Fibroblast of lung (primary cell): ENCODE data around the gene CLEC17A. TPM values are rescaled to one million over a fixed set of nuclear protein-coding genes. Genes with fewer than 3 reads are reported as not detected.

Source experiments
- DNase-seq, 2 donors: peaks; one replicate each; pipeline versions ENCODE4 v3.0.0 to v3.0.0-alpha.2; 2010; ENCODE audit warnings: low read depth in 2 of 2
- H2AFZ ChIP-seq: 2 replicates; pipeline ENCODE4 v1.5.1; 2012; ENCODE audit warnings: low read length, control low read depth, inconsistent platforms
- H3K27ac ChIP-seq: 2 replicates; pipeline ENCODE4 v1.5.1; 2011; ENCODE audit warnings: low read length, control low read depth; ENCODE audit not compliant: insufficient read depth
- H3K27me3 ChIP-seq: 2 replicates; pipeline ENCODE4 v1.5.1; 2011; ENCODE audit warnings: mild to moderate bottlenecking, low read length; ENCODE audit not compliant: control insufficient read depth, insufficient read depth
- H3K36me3 ChIP-seq: 2 replicates; pipeline ENCODE4 v1.5.1; 2011; ENCODE audit warnings: low read length; ENCODE audit not compliant: control insufficient read depth, insufficient read depth
- H3K4me1 ChIP-seq: 2 replicates; pipeline ENCODE4 v1.5.1; 2011; ENCODE audit warnings: low read length; ENCODE audit not compliant: control insufficient read depth, insufficient read depth; ENCODE audit errors: extremely low read depth
- H3K4me2 ChIP-seq: 2 replicates; pipeline ENCODE4 v1.5.1; 2011; ENCODE audit warnings: low read length, control low read depth; ENCODE audit not compliant: insufficient read depth; ENCODE audit errors: extremely low read depth
- H3K4me3 ChIP-seq, 4 experiments: fragments of 200-600 bp in 1 of 4; sonication (generic) in 1 of 4; replicated peaks in 1 of 4; 2 replicates each; pipeline ENCODE4 v1.5.1; 2011 to 2016; ENCODE audit warnings: low read length in 4 of 4, low read depth in 3 of 4, mild to moderate bottlenecking in 3 of 4, control low read depth in 2 of 4, inconsistent platforms in 1 of 4, mixed read lengths in 1 of 4; ENCODE audit not compliant: insufficient read depth in 1 of 4; ENCODE audit errors: control extremely low read depth in 1 of 4
- H3K79me2 ChIP-seq: 2 replicates; pipeline ENCODE4 v1.5.1; 2012; ENCODE audit warnings: mild to moderate bottlenecking, low read length, inconsistent platforms; ENCODE audit not compliant: control insufficient read depth, insufficient read depth
- H3K9ac ChIP-seq: 2 replicates; pipeline ENCODE4 v1.5.1; 2011; ENCODE audit warnings: mild to moderate bottlenecking, low read length, control low read depth; ENCODE audit not compliant: insufficient read depth
- H3K9me3 ChIP-seq: 2 replicates; pipeline ENCODE4 v1.5.1; 2012; ENCODE audit warnings: low read depth, low read length; ENCODE audit not compliant: control insufficient read depth, insufficient read depth
- H4K20me1 ChIP-seq: 2 replicates; pipeline ENCODE4 v1.5.1; 2011; ENCODE audit warnings: low read length; ENCODE audit not compliant: control insufficient read depth, insufficient read depth; ENCODE audit errors: extremely low read depth
- EZH2 ChIP-seq: IDR thresholded peaks from 2 replicates; pipeline ENCODE4 v1.5.1; 2012; ENCODE audit warnings: low read length, control low read depth, mild to moderate bottlenecking; ENCODE audit errors: missing control alignments
- polyA plus RNA-seq, 2 donors: library from polyadenylated mRNA; depleted of rRNA in 1 of 2; stranded (reverse) in 1 of 2; unstranded in 1 of 2; fragments of >200 nt; gene quantifications; 2 replicates each; pipeline ENCODE4 v1.2.1, GENCODE V29; 2011 to 2012; ENCODE audit warnings: missing spikeins in 1 of 2
- total RNA-seq: library from RNA; depleted of rRNA; stranded (reverse); fragments of >200 nt; gene quantifications from 2 replicates; pipeline ENCODE4 v1.2.1, GENCODE V29; 2014
- TF ChIP-seq, protein P1 (sequence below), 2 donors: IDR thresholded peaks in 1 of 2; conservative IDR thresholded peaks in 1 of 2; 1 replicate in 1 of 2; 2 replicates in 1 of 2; pipeline ENCODE4 v1.5.1; 2011 to 2012; ENCODE audit warnings: low read length in 2 of 2, control low read depth in 1 of 2, inconsistent platforms in 1 of 2, low read depth in 1 of 2, mild to moderate bottlenecking in 1 of 2

The CLEC17A gene
- total and polyA plus RNA-seq, 2 donors (not counting 1 experiment from before 2014, with no cell fraction given), result 0.03 to 0.17 TPM

GRCh38 chr19:14553042-14553938 is 29.6 kb upstream of the CLEC17A start:
- H3K36me3 ChIP-seq, result no peaks in the 10 kb centered on the region
- no peak for DNase-seq
- H3K79me2 ChIP-seq, result no peaks in the 10 kb centered on the region
- no peak overlapping the region for H3K4me2 ChIP-seq
- no peak overlapping the region for H3K9ac ChIP-seq
- no peaks in the 10 kb centered on the region for H3K4me1 ChIP-seq
- TF ChIP-seq, protein P1, sequence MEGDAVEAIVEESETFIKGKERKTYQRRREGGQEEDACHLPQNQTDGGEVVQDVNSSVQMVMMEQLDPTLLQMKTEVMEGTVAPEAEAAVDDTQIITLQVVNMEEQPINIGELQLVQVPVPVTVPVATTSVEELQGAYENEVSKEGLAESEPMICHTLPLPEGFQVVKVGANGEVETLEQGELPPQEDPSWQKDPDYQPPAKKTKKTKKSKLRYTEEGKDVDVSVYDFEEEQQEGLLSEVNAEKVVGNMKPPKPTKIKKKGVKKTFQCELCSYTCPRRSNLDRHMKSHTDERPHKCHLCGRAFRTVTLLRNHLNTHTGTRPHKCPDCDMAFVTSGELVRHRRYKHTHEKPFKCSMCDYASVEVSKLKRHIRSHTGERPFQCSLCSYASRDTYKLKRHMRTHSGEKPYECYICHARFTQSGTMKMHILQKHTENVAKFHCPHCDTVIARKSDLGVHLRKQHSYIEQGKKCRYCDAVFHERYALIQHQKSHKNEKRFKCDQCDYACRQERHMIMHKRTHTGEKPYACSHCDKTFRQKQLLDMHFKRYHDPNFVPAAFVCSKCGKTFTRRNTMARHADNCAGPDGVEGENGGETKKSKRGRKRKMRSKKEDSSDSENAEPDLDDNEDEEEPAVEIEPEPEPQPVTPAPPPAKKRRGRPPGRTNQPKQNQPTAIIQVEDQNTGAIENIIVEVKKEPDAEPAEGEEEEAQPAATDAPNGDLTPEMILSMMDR (conservative IDR thresholded peaks at IDR 0.05 in 1 of 2, IDR thresholded peaks at IDR 0.05 in 1 of 2; ENCODE audit: low read depth in 1 of 2, low read length in 2 of 2), result no peak
- TF ChIP-seq EZH2, result no peak
- no peak overlapping the region for H2AFZ ChIP-seq
- H3K4me3 ChIP-seq, result no peak overlapping the region
- H3K9me3 ChIP-seq, result no peaks in the 10 kb centered on the region
- H3K27me3 ChIP-seq, result no peaks in the 10 kb centered on the region
- no peak overlapping the region for H3K27ac ChIP-seq
- H4K20me1 ChIP-seq, result no peaks in the 10 kb centered on the region

DNA sequence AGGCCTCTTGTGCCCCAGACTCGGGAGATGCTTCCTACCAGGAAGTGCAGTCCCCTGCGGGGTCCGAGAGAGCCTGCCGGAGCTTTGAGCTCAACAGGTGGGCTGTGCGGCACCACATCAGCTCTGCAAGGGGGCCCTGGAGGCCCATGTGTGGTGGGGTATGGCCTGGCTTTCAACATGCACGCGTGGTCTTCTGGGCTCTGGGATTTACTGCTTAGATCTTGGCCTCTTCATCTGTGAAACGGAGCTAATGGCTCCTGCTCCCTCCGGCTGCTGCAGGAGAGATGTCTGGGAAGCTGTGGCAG is 29.0 kb upstream of the CLEC17A start:
- no peak overlapping the region for H3K4me3 ChIP-seq
- H3K36me3 ChIP-seq, result no peaks in the 10 kb centered on the region
- no peak for DNase-seq
- H3K79me2 ChIP-seq, result no peaks in the 10 kb centered on the region
- no peak overlapping the region for H3K27ac ChIP-seq
- no peaks in the 10 kb centered on the region for H3K4me1 ChIP-seq
- no peaks in the 10 kb centered on the region for H4K20me1 ChIP-seq
- H2AFZ ChIP-seq, result no peak overlapping the region
- H3K9me3 ChIP-seq, result no peaks in the 10 kb centered on the region
- H3K9ac ChIP-seq, result no peak overlapping the region
- H3K4me2 ChIP-seq, result no peak overlapping the region
- no peak for TF ChIP-seq EZH2
- TF ChIP-seq, protein P1 (conservative IDR thresholded peaks at IDR 0.05 in 1 of 2, IDR thresholded peaks at IDR 0.05 in 1 of 2; ENCODE audit: low read depth in 1 of 2, low read length in 2 of 2), result no peak
- no peaks in the 10 kb centered on the region for H3K27me3 ChIP-seq

DNA sequence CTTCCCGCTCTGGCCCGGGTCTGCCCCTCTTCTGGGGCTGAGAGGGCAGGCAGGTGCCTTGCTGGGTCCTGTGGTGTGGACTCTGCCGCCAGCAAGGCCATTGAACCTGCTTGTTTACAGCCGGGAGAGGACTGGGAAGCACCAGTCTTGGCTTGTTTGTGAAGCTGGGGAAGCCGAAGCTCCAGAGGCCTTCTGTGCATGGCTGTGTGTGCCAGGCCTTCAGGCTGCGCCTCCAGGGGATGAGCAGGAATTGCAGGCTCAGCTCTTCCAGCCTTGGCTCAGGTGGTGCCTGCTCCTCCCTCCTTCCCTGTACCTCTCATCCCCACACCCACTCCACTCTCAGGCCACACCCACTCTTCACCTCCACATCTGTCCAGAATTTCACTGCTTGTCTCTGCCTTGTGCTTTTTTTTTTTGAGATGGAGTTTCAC is 28.5 kb upstream of the CLEC17A start:
- no peak overlapping the region for H3K9ac ChIP-seq
- no peak overlapping the region for H3K4me2 ChIP-seq
- no peak overlapping the region for H3K27ac ChIP-seq
- H3K4me1 ChIP-seq, result no peaks in the 10 kb centered on the region
- TF ChIP-seq, protein P1 (conservative IDR thresholded peaks at IDR 0.05 in 1 of 2, IDR thresholded peaks at IDR 0.05 in 1 of 2; ENCODE audit: low read depth in 1 of 2, low read length in 2 of 2), result no peak
- no peak for TF ChIP-seq EZH2
- DNase-seq, result no peak
- H3K79me2 ChIP-seq, result no peaks in the 10 kb centered on the region
- no peaks in the 10 kb centered on the region for H3K36me3 ChIP-seq
- H3K27me3 ChIP-seq, result no peaks in the 10 kb centered on the region
- no peaks in the 10 kb centered on the region for H4K20me1 ChIP-seq
- H3K4me3 ChIP-seq, result no peak overlapping the region
- no peak overlapping the region for H2AFZ ChIP-seq
- H3K9me3 ChIP-seq, result no peaks in the 10 kb centered on the region
